ENCODE results near the gene ZBTB11.
"Not testable (repeated sequence)": the region's sequence is repeated elsewhere in the genome, so short reads cannot be mapped to it uniquely, and the experiment has no call there.

The ZBTB11 gene

DNA sequence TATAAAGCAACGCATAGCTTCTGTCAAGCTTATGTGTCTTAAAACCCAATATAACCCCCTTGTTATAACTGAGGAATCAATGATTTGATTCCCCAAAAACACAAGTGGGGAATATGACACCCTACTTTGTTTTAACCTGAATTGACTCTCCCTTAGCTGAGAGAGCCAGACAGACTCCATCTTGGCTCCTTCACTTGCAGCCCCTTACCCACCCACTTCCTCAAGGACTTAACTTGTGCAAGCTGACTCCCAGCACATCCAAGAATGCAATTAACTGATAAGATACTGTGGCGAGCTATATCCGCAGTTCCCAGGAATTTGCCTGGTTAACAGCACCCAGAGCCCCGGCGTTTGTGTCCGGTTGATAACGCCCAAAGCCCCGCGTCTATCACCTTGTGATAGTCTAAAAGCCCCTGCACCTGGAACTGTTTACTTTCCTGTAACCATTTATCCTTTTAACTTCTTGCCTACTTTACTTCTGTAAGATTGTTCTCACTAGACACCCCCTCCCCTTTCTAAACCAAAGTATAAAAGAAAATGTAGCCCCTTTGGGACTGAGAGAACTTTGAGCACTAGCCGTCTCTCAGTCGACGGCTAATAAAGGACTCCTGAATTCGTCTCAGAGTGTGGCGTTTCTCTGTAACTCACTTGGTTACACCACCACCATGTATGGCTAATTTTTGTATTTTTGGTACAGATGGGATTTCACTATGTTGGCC lies 35.4 kb downstream of the ZBTB11 start:
- DNase-seq: not testable (repeated sequence)

DNA sequence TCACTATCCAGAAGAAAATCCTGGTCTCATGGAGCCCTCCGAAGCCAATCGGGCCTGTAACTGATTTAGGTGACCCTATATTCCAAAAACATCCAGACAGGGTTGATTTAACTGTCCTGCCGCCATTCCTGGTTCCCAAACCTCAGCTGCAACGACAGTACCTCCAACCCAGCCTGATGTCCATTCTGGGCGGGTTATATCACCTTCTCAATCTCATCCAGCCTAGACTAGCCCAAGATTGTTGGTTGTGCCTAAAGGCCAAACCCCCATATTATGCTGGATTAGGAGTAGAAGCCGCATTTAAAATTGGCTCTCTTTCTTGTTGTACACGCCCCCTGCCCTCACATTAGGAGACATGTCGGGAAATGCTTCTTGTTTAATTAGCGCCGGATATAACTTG lies 36.7 kb downstream of the ZBTB11 start:
- no peak for DNase-seq

DNA sequence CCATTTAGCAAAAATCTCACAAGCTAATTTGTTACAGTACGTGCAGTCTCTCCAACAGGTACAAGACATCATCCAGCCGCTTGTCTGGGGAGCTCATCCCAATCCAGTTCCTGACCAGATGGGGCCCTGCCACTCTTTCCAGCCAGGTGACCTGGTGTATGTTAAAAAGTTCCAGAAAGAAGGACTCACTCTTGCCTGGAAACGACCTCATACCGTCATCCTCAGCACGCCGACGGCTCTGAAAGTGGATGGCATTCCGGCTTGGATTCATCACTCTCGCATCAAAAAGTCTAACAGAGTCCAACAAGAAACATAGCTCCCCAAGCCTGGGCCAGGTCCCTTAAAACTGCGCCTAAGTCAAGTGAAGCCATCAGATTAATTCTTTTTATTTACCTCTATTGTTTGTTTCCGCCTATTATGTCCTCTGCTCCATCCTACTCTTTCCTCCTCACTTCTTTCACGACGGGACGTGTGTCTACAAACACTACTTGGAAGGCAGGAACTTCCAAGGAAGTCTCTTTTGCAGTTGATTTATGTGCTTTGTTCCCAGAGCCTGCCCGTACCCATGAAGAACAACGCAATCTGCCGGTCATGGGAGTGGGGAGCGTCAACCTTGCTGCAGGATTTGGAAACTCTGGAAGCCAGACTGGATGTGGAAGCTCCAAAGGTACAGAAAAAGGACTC lies 37.5 kb downstream of the ZBTB11 start:
- DNase-seq: no peak

DNA sequence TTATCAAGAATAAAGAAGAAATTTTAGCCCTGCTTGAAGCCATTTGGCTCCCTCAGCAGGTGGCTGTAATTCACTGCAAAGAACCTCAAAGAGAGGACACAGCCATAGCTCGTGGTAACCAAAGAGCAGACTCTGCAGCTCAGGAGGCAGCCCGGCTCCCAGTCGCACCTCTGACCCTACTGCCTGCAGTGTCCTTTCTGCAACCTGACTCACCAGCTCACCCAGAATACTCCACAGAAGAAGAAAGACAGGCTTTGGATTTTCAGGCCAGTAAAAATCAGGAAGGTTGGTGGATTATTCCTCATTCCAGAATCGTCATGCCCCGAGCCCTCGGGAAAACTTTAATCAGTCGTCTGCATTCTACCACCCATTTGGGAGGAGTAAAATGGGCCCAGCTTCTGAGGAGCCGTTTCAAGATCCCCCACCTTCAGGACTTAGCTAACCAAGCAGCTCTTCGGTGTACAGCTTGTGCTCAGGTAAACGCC lies 38.6 kb downstream of the ZBTB11 start:
- DNase-seq: no peak

DNA sequence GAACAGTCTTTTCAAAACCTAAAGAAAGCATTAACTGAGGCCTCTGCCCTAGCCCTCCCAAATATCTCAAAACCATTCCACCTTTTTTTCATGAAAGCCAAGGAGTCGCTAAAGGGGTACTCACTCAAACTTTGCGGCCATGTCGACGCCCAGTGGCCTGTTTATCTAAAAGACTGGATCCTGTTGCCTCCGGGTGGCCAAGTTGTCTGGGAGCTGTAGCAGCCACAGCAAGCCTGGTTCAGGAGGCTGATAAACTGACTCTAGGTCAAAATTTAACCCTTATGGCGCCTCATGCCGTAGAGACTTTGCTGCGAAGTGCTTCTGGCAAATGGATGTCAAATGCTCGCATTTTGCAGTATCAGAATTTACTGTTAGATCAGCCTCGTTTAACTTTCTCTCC lies 39.5 kb downstream of the ZBTB11 start:
- DNase-seq: no peak

DNA sequence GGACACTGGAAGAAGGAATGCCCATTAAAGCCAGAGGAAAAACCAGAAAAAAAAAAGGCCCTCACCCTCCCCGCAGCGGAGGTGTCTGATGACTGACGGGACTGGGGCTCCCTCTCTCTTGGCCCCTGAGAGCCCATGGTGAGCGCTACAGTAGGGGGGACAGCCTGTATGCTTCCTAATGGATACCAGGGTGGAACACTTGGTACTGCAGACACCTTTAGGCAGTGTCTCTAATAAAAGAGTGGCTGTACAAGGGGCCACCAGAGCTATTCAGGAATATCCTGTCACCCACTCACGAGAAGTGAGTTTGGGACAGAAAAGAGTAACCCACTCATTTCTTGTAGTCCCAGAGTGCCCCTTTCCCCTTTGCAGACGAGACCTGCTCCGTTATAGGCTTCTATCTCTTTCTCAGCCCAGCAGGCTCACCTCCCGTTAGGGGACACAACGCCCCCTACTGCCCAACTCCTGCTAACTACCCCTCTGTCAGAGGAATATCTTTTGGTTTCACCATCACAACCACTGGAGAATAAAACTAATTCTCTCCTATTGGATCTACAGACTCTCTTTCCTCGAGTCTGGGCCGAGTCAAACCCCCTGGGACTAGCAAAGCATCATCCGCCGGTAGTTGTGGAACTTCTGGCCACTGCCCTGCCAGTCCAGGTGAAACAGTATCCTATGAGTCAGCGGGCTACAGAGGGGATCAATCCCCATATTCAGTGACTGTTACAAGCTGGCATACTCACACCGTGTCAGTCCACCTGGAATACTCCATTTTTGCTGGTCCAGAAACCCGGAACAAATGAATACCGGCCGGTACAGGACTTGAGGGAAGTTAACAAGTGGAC lies 40.8 kb downstream of the ZBTB11 start:
- no peak for DNase-seq

DNA sequence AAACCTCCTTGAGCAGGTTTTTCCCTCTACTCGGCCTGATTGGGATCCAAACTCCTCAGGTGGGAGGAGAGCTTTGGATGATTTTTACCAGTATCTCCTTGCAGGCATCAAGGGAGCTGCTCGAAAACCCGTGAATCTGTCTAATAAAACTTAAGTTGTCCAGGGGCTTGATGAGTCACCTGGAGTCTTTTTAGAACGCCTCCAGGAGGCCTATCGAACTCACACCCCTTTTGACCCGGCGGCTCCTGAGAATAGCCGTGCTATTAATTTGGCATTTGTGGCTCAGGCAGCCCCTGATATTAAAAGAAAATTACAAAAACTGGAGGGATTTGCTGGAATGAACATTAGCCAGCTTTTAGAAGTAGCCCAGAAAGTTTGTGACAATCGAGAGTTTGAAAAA lies 41.6 kb downstream of the ZBTB11 start:
- no peak for DNase-seq

DNA sequence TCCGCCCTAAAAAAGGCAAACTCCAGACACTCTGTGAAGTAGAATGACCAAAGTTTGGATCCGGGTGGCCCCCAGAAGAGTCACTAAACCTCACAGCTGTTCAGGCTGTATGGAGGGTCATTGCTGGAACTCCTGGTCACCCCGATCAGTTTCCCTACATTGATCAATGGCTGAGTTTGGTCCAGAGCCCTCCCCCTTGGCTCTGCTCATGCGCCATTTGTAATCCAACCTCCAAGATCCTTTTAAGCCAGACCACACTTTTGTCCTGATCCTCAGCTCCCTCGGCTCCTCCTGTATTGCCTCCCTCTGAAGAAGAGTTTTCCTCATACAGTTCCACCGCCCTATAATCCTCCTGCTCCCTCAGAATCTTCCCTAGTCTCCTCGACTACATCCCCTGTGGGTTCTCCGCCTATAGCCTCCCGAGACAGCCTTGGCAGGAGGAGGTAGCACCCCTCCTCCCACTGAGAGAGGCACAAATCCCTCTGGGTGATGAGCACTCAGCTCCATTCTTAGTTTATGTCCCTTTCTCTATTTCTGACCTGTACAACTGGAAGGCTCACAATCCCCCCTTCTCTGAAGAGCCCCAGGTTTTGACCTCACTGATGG lies 42.2 kb downstream of the ZBTB11 start:
- DNase-seq: no peak

DNA sequence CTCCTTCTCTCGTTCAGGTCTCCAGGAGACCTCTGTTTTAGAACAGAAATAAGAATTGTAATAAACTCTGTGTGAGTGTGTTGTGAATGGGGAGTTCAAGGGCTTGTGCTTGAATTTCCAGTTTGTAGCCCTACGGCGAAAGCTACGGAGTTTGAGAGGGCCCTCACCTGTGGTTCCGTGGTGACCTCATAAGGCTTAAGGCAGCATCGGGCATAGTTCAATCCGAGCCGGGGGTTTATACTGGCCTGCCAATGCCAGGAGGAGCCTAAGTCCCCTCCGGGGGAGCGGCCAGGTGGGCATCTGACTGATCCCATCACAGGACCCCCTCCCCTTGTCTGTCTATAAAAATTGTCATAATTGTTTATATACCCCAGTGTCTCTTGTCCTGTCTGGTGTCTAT lies 43.7 kb downstream of the ZBTB11 start:
- no peak for DNase-seq

DNA sequence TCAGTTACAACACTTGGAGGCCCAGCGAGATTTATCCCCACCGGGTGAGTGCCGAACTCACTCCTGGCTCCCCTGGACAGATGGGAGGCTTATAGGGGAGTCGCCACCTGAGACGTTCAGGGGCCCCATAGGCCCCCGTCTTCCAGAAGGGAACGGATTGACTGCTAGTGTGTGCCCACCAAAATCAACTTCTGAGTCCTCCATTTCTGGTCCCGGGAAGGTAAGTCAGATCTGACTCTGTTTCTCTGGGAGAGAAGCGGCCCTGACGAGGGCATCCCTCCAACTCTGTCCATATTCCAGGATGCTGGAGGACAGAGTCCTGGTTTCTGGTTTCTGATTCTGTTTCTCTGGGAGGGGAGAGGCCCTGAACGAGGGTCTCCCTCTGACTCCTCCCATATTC lies 44.3 kb downstream of the ZBTB11 start:
- no peak for DNase-seq

DNA sequence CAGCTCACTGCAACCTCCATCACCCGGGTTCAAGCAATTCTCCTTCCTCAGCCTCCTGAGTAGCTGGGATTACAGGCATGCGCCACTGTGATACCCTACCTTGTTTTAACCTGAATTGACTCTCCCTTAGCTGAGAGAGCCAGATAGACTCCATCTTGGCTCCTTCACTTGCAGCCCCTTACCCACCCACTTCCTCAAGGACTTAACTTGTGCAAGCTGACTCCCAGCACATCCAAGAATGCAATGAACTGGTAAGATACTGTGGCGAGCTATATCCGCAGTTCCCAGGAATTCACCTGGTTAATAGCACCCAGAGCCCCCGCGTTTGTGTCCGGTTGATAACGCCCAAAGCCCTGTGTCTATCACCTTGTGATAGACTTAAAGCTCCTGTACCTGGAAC lies 45.0 kb downstream of the ZBTB11 start:
- not testable (repeated sequence) for DNase-seq

DNA sequence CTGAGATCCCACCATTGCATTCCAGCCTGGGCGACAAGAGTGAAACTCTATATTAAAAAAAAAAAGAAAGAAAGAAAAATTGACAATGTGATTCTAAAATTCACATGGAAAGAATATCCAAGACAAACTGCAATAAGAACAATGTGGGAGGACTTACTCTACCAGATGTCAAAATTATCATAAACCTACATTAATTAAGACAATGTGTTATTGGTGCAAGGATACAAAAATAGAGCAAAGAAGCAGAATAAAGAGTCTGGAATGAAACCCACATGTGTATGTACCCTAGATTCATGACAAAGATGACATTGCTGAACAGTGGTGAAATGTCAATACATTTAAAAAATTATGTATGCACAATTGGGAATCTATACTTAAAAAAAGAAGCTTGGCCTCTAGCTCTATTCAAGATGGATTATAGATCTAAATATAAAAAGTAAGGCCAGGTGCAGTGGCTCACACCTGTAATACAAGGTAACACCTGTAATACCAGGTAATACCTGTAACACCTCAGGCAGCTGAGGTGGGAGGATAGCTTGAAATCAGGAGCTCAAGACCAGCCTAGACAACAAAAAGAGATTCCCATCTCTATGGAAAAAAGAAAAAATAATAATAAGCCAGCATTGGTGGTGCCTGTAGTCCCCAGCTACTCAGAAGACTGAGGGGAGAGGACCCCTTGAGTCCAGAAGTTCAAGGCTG lies 45.7 kb downstream of the ZBTB11 start:
- DNase-seq: no peak

DNA sequence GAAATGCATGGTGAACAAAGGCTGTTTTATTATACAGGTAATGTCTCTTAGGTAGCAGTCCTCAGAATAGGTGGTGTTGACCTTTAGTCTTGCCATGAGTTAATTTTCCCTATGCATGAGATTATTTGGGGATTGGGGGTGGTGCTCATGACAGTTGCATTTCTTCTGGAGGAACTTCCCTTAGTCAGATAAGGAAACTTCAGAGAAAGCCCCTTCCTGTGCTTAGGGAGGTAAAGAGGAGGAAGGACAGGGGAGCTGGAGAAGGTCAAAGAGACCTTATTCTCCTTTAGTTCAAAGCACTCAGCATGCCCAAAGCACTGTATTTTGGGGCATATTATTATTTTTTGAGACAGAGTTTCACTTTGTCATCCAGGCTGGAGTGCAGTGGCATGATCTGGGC lies 47.7 kb downstream of the ZBTB11 start:
- DNase-seq: no peak

DNA sequence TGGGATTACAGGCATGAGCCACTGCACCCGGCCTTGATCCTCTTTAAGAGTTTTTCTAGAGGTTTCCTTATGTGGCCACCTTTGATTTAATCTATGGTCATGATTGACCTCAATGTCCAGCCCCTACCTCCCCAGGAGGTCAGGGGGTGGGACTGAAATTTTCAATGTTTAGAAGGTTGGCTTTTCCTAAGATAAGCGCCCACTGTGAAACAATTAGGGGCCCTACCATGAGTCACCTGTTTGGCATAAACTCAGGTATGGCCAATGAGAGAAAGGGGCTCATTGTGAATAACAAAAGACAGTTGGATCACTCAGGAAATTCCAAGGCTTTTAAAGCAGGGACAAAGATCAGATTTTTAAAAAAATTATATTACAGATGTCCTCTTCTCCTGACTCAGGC lies 51.1 kb downstream of the ZBTB11 start:
- no peak for DNase-seq

DNA sequence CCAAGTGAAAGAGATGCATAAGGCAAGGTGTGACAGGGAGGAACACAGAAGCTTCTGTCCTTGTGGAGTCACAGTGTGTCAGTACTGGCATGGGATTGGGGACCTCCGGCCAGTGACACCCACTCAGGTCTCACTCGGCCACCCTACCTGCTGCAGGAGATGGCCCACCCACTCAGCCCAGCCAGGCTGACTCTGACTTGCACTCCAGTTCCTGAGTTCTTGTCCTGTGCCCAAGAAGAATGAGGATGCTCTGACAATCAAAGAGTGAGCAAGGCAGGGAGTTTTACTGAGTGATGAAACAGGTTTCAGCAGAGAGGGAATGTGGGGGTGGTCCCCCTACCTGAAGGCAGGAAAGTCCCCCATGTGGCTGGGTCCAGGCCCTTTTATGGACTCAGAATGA lies 52.1 kb downstream of the ZBTB11 start:
- DNase-seq: no peak

DNA sequence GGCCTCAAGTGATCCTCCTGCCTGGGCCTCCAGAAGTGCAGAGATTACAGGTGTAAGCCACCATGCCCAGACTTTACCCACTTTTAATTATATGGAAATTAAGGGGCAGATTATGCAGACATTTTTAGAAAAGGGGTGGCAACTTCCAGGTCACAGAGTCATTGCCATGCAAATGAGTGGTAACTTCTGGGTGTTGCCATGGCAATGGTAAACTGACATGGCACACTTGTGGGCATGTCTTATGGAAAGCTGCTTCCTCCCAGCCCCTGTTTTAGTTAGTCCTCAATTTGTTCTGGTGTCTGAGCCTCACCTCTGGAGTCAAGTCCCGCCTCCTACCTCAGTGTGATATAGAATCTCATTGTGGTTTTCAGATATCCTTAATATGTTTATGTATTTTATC lies 53.3 kb downstream of the ZBTB11 start:
- DNase-seq: no peak

DNA sequence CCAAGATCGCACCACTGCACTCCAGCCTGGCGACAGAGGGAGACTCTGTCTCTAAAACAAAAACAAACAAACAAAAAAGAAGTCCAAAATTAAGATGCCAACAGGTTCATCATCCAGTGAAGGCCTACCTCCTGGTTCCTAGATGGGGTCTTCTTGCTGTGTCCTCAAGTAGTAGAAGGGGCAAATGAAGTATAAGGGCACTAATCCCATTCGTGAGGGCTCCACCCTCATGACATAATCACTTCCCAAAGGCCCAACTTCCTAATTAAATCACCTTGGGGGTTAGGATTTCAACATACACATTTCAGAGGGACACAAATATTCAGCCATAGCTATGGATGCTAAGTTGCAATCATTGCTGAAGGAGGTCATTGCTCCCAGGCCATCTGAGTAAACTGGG lies 57.2 kb downstream of the ZBTB11 start:
- DNase-seq: no peak

DNA sequence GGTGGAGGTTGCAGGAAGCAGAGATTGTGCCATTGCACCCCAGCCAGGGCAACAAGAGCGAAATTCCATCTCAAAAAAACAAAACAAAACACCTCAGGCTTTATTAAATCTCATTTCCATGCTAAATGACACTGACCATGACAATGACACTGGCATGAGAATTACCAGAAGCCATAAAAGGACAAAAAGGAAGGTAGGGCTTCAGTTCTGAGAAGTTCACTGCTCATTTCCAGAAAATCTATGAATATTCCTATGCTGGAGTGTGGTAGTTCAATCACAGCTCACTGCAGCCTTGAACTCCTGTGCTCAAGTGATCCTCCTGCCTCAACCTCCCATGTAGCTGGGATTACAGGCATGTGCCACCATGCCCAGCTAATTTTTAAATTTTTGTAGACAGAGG lies 58.2 kb downstream of the ZBTB11 start:
- no peak for DNase-seq

DNA sequence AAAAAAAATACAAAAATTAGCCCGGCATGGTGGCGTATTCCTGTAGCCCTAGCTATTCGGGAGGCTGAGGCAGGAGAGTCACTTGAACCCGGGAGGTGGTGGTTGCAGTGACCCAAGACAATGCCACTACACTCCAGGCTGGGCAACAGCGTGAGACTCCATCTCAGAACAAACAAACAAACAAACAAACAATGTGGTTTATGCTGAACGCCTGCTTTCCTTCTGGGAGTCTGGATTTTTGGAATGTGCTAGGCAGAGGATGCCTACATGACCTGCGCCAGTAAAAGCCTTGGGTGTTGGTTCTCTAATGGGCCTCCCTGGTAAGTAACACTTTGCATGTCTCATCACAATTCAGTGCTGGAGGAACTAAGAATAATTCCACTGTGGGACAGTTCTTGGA lies 59.5 kb downstream of the ZBTB11 start:
- no peak for DNase-seq

DNA sequence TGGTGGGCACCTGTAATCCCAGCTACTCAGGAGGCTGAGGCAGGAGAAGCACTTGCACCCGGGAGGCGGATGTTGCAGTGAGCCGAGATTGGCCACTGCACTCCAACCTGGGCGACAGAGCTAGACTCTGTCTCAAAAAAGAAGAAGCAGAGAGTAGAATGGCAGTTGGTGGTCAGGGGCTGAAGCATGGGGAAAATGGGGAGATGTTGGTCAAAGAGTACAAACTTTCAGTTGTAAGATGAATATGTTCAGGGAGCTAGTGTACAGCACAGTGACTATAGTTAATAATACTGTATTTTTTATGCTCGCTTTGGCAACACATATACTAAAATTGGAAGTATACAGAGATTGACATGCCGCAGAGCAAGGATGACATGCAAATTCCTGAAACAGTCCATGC lies 61.4 kb downstream of the ZBTB11 start:
- no peak for DNase-seq

DNA sequence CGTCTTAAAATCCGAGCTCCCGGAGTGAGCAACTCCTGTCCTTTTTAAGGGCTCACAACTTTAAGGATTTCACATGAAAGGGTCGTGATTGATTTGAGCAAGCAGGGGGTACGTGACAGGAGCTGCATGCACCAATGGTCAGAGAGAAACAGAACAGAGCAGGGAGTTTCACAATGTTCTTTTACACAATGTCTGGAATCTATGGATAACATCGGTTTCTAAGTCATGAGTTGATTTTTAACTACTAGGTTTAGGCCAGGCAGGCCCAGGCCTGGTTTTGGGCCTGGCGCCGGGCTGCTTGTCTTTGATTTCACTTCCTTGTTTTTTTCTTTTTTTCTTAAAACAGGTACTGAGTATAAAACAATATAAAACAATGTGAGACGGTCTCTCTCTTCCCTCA lies 63.9 kb downstream of the ZBTB11 start:
- not testable (repeated sequence) for DNase-seq

DNA sequence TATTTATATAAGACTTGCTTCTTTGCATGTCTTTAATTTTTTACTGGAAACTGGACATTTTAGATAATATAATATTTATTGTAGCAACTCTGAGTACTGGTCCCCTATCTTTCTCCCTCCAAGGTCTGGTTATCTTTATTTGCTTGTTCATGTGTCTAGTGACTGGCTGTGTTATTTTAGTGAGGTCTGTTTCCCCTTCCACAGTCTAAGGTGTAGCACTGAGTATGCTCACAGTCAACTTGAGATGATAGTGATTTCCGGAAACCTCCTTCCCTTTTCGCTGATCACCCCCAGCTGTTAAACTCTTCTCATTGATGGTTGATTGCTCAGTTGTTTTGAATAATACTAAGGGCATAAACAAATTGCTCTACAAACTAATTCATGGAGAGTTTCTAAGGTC lies 65.9 kb downstream of the ZBTB11 start:
- no peak for DNase-seq

DNA sequence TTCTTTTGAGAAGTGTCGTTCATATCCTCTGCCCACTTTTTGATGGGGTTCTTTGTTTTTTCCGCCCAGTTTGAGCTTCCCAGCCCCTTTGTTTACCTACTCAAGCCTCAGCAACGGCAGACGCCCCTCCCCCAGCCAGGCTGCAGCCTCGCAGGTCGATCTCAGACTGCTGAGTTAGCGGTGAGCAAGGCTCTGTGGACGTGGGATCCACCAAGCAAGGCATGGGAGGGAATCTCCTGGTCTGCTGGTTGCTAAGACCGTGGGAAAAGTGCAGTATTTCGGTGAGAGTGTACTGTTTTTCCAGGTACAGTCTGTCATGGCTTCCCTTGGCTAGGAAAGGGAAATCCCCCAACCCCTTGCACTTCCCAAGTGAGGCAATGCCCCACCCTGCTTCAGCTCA lies 71.5 kb downstream of the ZBTB11 start:
- not testable (repeated sequence) for DNase-seq
